Measurements from ENCODE around the gene SELENOM. TPM values are rescaled to one million over a fixed set of nuclear protein-coding genes. Genes with fewer than 3 reads are reported as not detected.

The SELENOM gene
- total and polyA plus RNA-seq, 2 of the 8 experiments (the other 6 are each of a cell fraction or from before 2014, with no cell fraction given), result 22.7 to 40.0 TPM

DNA sequence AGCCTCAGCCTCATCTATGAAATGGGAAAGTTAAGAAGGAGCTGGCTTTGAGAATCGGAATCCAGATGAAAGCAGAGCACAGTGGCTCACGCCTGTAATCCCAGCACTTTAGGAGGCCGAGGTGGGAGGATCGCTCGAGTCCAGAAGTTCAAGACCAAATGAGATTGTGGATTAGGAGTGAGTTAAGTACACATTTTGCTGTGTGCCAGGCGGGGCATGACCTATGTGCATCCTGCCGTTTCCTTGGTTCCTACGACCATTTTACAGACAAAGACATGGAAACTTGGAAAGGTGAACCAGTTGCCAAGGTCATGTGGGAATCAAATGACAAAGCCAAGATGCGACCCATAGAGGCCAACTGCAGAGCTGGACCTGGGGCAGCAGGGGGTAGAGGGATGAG, 28.8 kb upstream of the SELENOM start:
- no peak overlapping the region for H3K4ac ChIP-seq (replicated peaks; ENCODE audit: insufficient read length, low read depth, low read length)
- CTCF ChIA-PET (ENCODE audit: partially characterized antibody), result interaction anchor here (0.6 to 2.2 kb wide), 6 partner anchors 9 to 617 kb away, joined by 3 to 16 read pairs (median 4); partner anchors contain the start of gene INPP5J
- no peak overlapping the region for H3K56ac ChIP-seq (replicated peaks; ENCODE audit: insufficient read length, low read depth, low read length)
- no peak overlapping the region for H2BK15ac ChIP-seq (ENCODE audit: low read length)
- H3K79me2 ChIP-seq (ENCODE audit: control insufficient read depth in 1 of 2, insufficient read depth in 2 of 2, low read length in 2 of 2), result peaks cover 0 to 20% of the 10 kb centered on the region in 2 experiments; a peak in 3 of 4 replicates
- no peak overlapping the region for H3K4me2 ChIP-seq (ENCODE audit: insufficient read depth in 1 of 2, low read depth in 2 of 2, low read length in 2 of 2)
- TF ChIP-seq CTCF (IDR thresholded peaks at IDR 0.05; ENCODE audit: control extremely low read depth in 1 of 3, insufficient read depth in 1 of 3, low read depth in 1 of 3, low read length in 3 of 3), result no peak
- no peak for TF ChIP-seq POLR2A (IDR thresholded peaks at IDR 0.05; ENCODE audit: control extremely low read depth in 1 of 2, low read depth in 2 of 2, low read length in 2 of 2)
- no peak for TF ChIP-seq SP4 (IDR thresholded peaks at IDR 0.05; ENCODE audit: low read length)
- no peak for TF ChIP-seq CEBPB (IDR thresholded peaks at IDR 0.05; ENCODE audit: low read depth, low read length)
- no peak for TF ChIP-seq TCF12 (IDR thresholded peaks at IDR 0.05; ENCODE audit: low read depth, low read length)
- no peak for TF ChIP-seq NANOG (IDR thresholded peaks at IDR 0.05; ENCODE audit: insufficient read depth, low read depth, low read length, poor library complexity, severe bottlenecking)
- TF ChIP-seq FOSL1 (IDR thresholded peaks at IDR 0.05; ENCODE audit: insufficient read depth, low read depth, low read length), result no peak
- H2BK12ac ChIP-seq (ENCODE audit: low read depth, low read length), result no peak overlapping the region
- WGBS, 2 experiments (ENCODE audit: extremely low coverage in 1 of 2, insufficient coverage in 1 of 2, insufficient read length in 1 of 2, insufficient replicate concordance in 2 of 2, low coverage in 1 of 2, low lambda C conversion rate in 2 of 2, missing lambda C conversion rate in 1 of 2), result 94% methylated on average over 9 of the region's 9 CpGs; no CpG with 5 or more reads in 1 of the 2 experiments
- H3K14ac ChIP-seq (ENCODE audit: insufficient read length), result no peak overlapping the region
- no peak overlapping the region for H4K8ac ChIP-seq (ENCODE audit: extremely low read depth, insufficient read depth, low read length)
- H3K4me1 ChIP-seq (replicated peaks in 1 of 4; ENCODE audit: control insufficient read depth in 3 of 4, insufficient read depth in 4 of 4, low read length in 3 of 4), result peaks cover 7 to 23% (median 15%) of the 10 kb centered on the region in 4 experiments
- FAIRE-seq (no peak), DNase-seq (ENCODE audit: low read depth in 1 of 2, low spot score in 2 of 2) (no peak)
- H3K18ac ChIP-seq (ENCODE audit: extremely low read depth, low read length), result no peak overlapping the region
- peaks cover 15% of the 10 kb centered on the region; the same call in 1 of the 2 replicates for H3K79me1 ChIP-seq (ENCODE audit: low read depth, low read length)
- H2AFZ ChIP-seq (ENCODE audit: low read length), result no peak overlapping the region
- H3K4me3 ChIP-seq (ENCODE audit: extremely low read depth in 1 of 4, insufficient read depth in 2 of 4, low read depth in 3 of 4, low read length in 4 of 4), result no peak overlapping the region
- H3K36me3 ChIP-seq (ENCODE audit: control insufficient read depth in 2 of 4, insufficient read depth in 4 of 4, low read length in 3 of 4), result peaks cover 10 to 29% (median 18%) of the 10 kb centered on the region in 4 experiments; a peak in 7 of 8 replicates
- no peak overlapping the region for H2AK5ac ChIP-seq (ENCODE audit: low read depth, low read length)
- no peak overlapping the region for H3K27ac ChIP-seq (ENCODE audit: low read depth, low read length)
- H3K23ac ChIP-seq (ENCODE audit: insufficient read length), result no peak overlapping the region
- H4K91ac ChIP-seq (replicated peaks; ENCODE audit: insufficient read length, low read length), result no peak overlapping the region
- POLR2A ChIA-PET (ENCODE audit: partially characterized antibody), result interaction anchor here (1.7 to 2.7 kb wide), 2 partner anchors 12 to 14 kb away, joined by 8 to 9 read pairs; partner anchors contain the start of gene INPP5J
- no peak overlapping the region for H3K9ac ChIP-seq (replicated peaks in 1 of 4; ENCODE audit: extremely low read depth in 1 of 4, low read depth in 3 of 4, low read length in 3 of 4)
- peaks cover 12% of the 10 kb centered on the region for H3K23me2 ChIP-seq (ENCODE audit: low read depth, low read length)
- H2BK5ac ChIP-seq (ENCODE audit: low read depth, low read length), result no peak overlapping the region
- no peaks in the 10 kb centered on the region for H3K9me3 ChIP-seq (ENCODE audit: insufficient read depth in 2 of 2, low read depth in 1 of 2, low read length in 1 of 2)
- H2BK120ac ChIP-seq (replicated peaks; ENCODE audit: low read depth, low read length), result no peak overlapping the region
- no peaks in the 10 kb centered on the region for H3K27me3 ChIP-seq (replicated peaks in 1 of 4; ENCODE audit: control insufficient read depth in 3 of 4, extremely low read depth in 1 of 4, insufficient read depth in 3 of 4, low read length in 3 of 4)
- H4K5ac ChIP-seq (ENCODE audit: insufficient read length, low read depth, low read length), result no peak overlapping the region
- H2BK20ac ChIP-seq (ENCODE audit: low read length), result no peak overlapping the region
- peaks cover 4 to 23% of the 10 kb centered on the region in 2 experiments for H4K20me1 ChIP-seq (replicated peaks in 1 of 2; ENCODE audit: control insufficient read depth in 1 of 2, insufficient read depth in 2 of 2, low read length in 2 of 2)
